ENCODE data around the gene CPLX4.

The CPLX4 gene

GRCh38 chr18:59328683-59329082 lies 10.2 kb upstream of the CPLX4 start:
- no peak overlapping the region for H3K9ac ChIP-seq (ENCODE audit: low read length)
- H3K27me3 ChIP-seq (ENCODE audit: insufficient read depth, low read length), result no peaks in the 10 kb centered on the region
- H3K79me2 ChIP-seq (ENCODE audit: insufficient read depth, low read length), result no peaks in the 10 kb centered on the region
- no peaks in the 10 kb centered on the region for H3F3A ChIP-seq (ENCODE audit: insufficient read depth, low read length)
- no peak overlapping the region for H3K27ac ChIP-seq (ENCODE audit: low read depth, low read length, poor library complexity, severe bottlenecking)
- no peaks in the 10 kb centered on the region for H4K20me1 ChIP-seq (ENCODE audit: insufficient read depth, low read length)
- no peak overlapping the region for H2AFZ ChIP-seq (ENCODE audit: low read length)
- no peak overlapping the region for H3K4me3 ChIP-seq (ENCODE audit: low read depth, low read length, poor library complexity, severe bottlenecking)
- no peaks in the 10 kb centered on the region for H3K4me1 ChIP-seq (ENCODE audit: insufficient read depth, low read length, severe bottlenecking)
- no peaks in the 10 kb centered on the region for H3K9me2 ChIP-seq (ENCODE audit: low read depth, low read length)
- no peak for TF ChIP-seq CTCF (IDR thresholded peaks at IDR 0.05; ENCODE audit: low read length)
- TF ChIP-seq EZH2 (IDR thresholded peaks at IDR 0.05; ENCODE audit: borderline replicate concordance, low read length), result no peak
- H3K36me3 ChIP-seq (ENCODE audit: insufficient read depth, low read length), result peaks cover 71% of the 10 kb centered on the region
- no peaks in the 10 kb centered on the region for H3K9me3 ChIP-seq (ENCODE audit: low read length)
- H3K4me2 ChIP-seq (ENCODE audit: low read length), result no peak overlapping the region

GRCh38 chr18:59325965-59326364 lies 7.5 kb upstream of the CPLX4 start:
- H3F3A ChIP-seq (ENCODE audit: insufficient read depth, low read length), result no peaks in the 10 kb centered on the region
- no peak overlapping the region for H3K4me3 ChIP-seq (ENCODE audit: low read depth, low read length, poor library complexity, severe bottlenecking)
- H2AFZ ChIP-seq (ENCODE audit: low read length), result no peak overlapping the region
- H3K27ac ChIP-seq (ENCODE audit: low read depth, low read length, poor library complexity, severe bottlenecking), result no peak overlapping the region
- no peak overlapping the region for H3K4me2 ChIP-seq (ENCODE audit: low read length)
- no peaks in the 10 kb centered on the region for H3K4me1 ChIP-seq (ENCODE audit: insufficient read depth, low read length, severe bottlenecking)
- H4K20me1 ChIP-seq (ENCODE audit: insufficient read depth, low read length), result no peaks in the 10 kb centered on the region
- H3K9ac ChIP-seq (ENCODE audit: low read length), result no peak overlapping the region
- no peaks in the 10 kb centered on the region for H3K27me3 ChIP-seq (ENCODE audit: insufficient read depth, low read length)
- no peaks in the 10 kb centered on the region for H3K79me2 ChIP-seq (ENCODE audit: insufficient read depth, low read length)
- H3K9me3 ChIP-seq (ENCODE audit: low read length), result no peaks in the 10 kb centered on the region
- H3K9me2 ChIP-seq (ENCODE audit: low read depth, low read length), result no peaks in the 10 kb centered on the region
- no peak for TF ChIP-seq CTCF (IDR thresholded peaks at IDR 0.05; ENCODE audit: low read length)
- no peak for TF ChIP-seq EZH2 (IDR thresholded peaks at IDR 0.05; ENCODE audit: borderline replicate concordance, low read length)
- H3K36me3 ChIP-seq (ENCODE audit: insufficient read depth, low read length), result peaks cover 44% of the 10 kb centered on the region

- no peak overlapping the region for H3K4me3 ChIP-seq (ENCODE audit: low read depth, low read length, poor library complexity, severe bottlenecking)
- H3K9me3 ChIP-seq (ENCODE audit: low read length), result no peaks in the 10 kb centered on the region
- no peaks in the 10 kb centered on the region for H4K20me1 ChIP-seq (ENCODE audit: insufficient read depth, low read length)
- peaks cover 34% of the 10 kb centered on the region for H3K36me3 ChIP-seq (ENCODE audit: insufficient read depth, low read length)
- no peaks in the 10 kb centered on the region for H3F3A ChIP-seq (ENCODE audit: insufficient read depth, low read length)
- H2AFZ ChIP-seq (ENCODE audit: low read length), result no peak overlapping the region
- H3K27me3 ChIP-seq (ENCODE audit: insufficient read depth, low read length), result no peaks in the 10 kb centered on the region
- H3K4me1 ChIP-seq (ENCODE audit: insufficient read depth, low read length, severe bottlenecking), result no peaks in the 10 kb centered on the region
- H3K4me2 ChIP-seq (ENCODE audit: low read length), result no peak overlapping the region
- H3K79me2 ChIP-seq (ENCODE audit: insufficient read depth, low read length), result no peaks in the 10 kb centered on the region
- TF ChIP-seq EZH2 (IDR thresholded peaks at IDR 0.05; ENCODE audit: borderline replicate concordance, low read length) (no peak), CTCF (IDR thresholded peaks at IDR 0.05; ENCODE audit: low read length) (no peak)
- no peak overlapping the region for H3K27ac ChIP-seq (ENCODE audit: low read depth, low read length, poor library complexity, severe bottlenecking)
- no peak overlapping the region for H3K9ac ChIP-seq (ENCODE audit: low read length)
- H3K9me2 ChIP-seq (ENCODE audit: low read depth, low read length), result no peaks in the 10 kb centered on the region
These were observed 6.1 kb upstream of the CPLX4 start for GRCh38 chr18:59324623-59324971.
